Endothelial cell of umbilical vein (primary cell): ENCODE measurements around the gene CCZ1.
"Not testable (repeated sequence)": the region's sequence is repeated elsewhere in the genome, so short reads cannot be mapped to it uniquely, and the experiment has no call there.

Experiments
- EZH2 ChIP-seq: IDR thresholded peaks from 2 replicates; pipeline ENCODE4 v1.6.1; 2012; ENCODE audit warnings: borderline replicate concordance, low read depth, mild to moderate bottlenecking, moderate library complexity, low read length, inconsistent platforms; ENCODE audit not compliant: severe bottlenecking
- MAX ChIP-seq: IDR thresholded peaks from 2 replicates; pipeline ENCODE4 v1.6.1; 2011; ENCODE audit not compliant: insufficient read depth, insufficient read length

GRCh38 chr7:5879591-5879990 lies 18.9 kb upstream of the CCZ1 start:
- TF ChIP-seq MAX, EZH2: not testable (repeated sequence)
